Superior temporal gyrus (tissue), 1 donor: Measurements from ENCODE around the gene LRRC1.
A peak's percentile ranks its signal among the peaks of the same experiment; 100 is the strongest.
"Not testable (repeated sequence)": the region's sequence is repeated elsewhere in the genome, so short reads cannot be mapped to it uniquely, and the experiment has no call there.

Experiments
- DNase-seq: peaks from one replicate; pipeline ENCODE4 v3.0.0-alpha.2; 2016; ENCODE audit errors: extremely low spot score

The LRRC1 gene

GRCh38 chr6:53794720-53795339 lies at the start of gene LRRC1:
Gene LRRC1 (plus strand): TSS chr6:53795005. CDS start chr6:53795257, 252 bp downstream.
- DNase-seq, result peak; percentile 91

DNA sequence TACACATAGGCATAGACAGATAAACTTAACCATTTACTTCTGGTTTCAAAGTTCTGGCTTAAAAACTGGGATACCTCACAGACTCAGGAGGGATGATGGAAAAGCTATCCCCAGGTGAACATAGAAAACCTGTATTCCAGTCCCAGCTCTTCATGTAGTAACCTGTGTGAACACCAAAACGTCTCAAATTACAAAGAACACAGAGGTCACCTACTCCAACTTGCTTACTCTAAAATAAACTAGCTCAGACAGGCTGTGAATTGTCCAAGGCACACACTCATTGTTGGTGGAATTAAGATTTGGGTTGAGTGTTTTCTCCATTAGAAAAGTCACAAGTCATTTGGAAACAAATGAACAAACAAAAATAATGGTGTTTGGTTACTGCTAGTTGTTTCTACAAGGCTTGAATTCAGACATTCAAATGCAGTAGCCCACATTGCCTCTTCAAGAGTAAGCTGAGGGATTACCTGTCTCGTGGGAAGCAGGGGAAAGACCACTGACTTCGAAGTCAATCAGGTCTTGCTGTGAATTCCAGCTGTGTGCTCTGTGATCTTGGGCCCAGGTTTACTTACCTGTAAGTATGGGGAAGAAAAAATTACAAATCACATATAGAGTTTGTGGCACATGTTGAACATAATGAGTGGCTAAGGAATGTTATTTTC lies 48.2 kb upstream of the LRRC1 start:
- no peak for DNase-seq

- DNase-seq, result no peak
These were observed 44.7 kb upstream of the LRRC1 start for GRCh38 chr6:53750052-53750650.

- DNase-seq, result no peak
These were observed 43.4 kb upstream of the LRRC1 start for GRCh38 chr6:53751417-53751816.

GRCh38 chr6:53752440-53752839 lies 42.4 kb upstream of the LRRC1 start:
- no peak for DNase-seq

DNA sequence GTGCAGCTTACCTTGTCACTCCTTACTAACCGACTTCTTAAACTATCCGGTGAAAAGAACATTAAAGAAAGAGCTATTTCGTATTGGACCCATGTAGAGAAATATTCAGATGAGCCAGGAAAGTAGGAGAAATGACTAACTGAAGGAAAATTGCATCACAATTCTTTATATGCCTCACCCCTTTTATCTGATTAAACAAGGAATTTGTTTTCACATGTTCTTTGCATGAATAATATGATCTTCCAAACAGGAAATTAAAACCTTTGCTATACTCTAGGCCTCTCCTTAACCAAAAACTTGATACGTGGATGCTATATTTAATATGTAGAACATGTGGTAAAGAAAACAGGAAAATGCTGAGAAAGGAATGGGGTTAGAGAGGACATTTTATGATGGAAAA lies 41.9 kb upstream of the LRRC1 start:
- DNase-seq, result no peak

GRCh38 chr6:53754330-53754729 lies 40.5 kb upstream of the LRRC1 start:
- DNase-seq, result no peak

- DNase-seq, result no peak
These were observed 38.4 kb upstream of the LRRC1 start for GRCh38 chr6:53756396-53756795.

DNA sequence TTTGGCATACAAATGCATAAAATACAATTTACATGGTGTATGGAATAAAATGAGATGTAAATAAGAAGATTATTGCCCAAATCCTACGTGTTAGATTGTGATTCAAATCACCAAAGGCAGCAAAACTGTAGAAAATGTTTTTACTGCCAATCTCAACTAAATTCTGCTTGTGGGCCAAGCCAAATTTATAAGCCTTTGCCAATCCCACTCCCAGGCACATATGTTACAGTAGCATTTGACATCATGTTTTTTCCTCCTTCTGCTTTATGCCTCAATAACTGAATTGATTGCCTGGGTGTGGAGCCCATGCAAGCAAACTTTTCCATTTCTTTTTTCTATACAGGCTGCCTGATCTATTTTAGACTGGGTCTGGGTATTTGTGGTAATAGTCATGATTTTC lies 36.3 kb upstream of the LRRC1 start:
- no peak for DNase-seq

GRCh38 chr6:53761036-53761435 lies 33.8 kb upstream of the LRRC1 start:
- no peak for DNase-seq

GRCh38 chr6:53765270-53765669 lies 29.5 kb upstream of the LRRC1 start:
- no peak for DNase-seq

- no peak for DNase-seq
These were observed 27.9 kb upstream of the LRRC1 start for GRCh38 chr6:53766930-53767329.

- no peak for DNase-seq
These were observed 26.9 kb upstream of the LRRC1 start for GRCh38 chr6:53767941-53768340.

DNA sequence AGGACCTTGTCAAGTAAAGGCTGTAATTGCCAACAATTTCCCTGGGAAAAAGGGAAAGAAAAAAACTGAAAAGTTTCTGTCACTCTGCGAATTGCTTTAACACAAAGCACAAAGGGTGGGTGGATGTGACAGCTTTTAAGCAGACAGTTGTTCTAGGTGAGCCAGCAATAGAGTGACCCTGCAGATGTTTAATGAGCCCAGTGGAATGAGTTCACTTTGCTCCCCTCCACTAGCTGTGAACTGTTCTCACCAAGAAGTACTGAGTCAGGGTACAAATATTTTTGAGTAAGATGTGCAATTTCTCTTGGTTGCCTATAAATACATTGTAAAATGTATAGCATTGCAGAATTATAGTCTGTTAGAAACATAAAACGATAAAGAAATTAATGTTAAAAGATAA lies 26.2 kb upstream of the LRRC1 start:
- no peak for DNase-seq

- DNase-seq, result no peak
These were observed 24.0 kb upstream of the LRRC1 start for GRCh38 chr6:53770780-53771249.

DNA sequence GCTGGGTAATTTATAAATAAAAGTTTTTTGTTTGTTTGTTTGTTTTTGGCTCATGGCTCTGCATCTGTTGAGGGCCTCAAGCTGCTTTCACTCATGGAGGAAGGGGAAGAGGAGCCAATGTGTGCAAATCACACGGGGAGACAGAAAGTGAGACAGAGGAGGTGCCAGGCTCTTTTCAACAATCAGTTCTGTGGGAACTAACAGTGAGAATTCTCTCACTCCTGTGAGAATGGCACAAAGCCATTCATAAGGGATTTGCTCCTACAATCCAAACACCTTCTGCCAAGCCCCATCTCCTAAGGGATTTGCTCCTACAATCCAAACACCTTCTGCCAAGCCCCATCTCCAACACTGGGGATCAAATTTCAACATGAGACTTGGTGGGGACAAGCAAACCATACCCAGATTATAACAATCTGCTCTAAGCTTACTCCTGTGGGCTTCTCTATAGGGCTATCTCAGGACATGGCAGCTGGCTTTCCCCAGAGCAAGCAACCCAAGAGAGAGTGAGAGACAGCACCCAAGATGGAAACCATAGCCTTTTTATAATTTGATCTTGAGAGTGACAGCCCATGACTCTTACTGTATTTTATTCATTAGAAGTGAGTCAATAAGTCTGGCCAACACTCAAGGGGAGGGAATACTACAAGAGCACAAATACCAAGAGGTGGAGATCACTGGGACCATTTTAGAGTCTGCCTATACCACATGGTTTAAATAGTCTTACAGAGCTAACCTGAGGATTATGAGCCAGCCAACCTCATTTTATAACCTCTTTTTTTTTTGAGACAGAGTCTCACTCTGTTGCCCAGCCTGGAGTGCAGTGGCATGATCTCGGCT lies 22.8 kb upstream of the LRRC1 start:
- no peak for DNase-seq

GRCh38 chr6:53773044-53773696 lies 21.6 kb upstream of the LRRC1 start:
- no peak for DNase-seq

DNA sequence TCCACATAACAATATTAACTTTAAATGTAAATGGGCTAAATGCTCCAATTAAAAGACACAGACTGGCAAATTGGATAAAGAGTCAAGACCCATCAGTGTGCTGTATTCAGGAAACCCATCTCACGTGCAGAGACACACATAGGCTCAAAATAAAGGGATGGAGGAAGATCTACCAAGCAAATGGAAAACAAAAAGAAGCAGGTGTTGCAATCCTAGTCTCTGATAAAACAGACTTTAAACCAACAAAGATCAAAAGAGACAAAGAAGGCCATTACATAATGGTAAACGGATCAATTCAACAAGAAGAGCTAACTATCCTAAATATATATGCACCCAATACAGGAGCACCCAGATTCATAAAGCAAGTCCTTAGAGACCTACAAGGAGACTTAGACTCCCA lies 18.7 kb upstream of the LRRC1 start:
- not testable (repeated sequence) for DNase-seq

- not testable (repeated sequence) for DNase-seq
These were observed 9.8 kb upstream of the LRRC1 start for GRCh38 chr6:53784991-53785390.

GRCh38 chr6:53786832-53787231 lies 8.0 kb upstream of the LRRC1 start:
- no peak for DNase-seq

GRCh38 chr6:53790886-53791285 lies 3.9 kb upstream of the LRRC1 start:
- no peak for DNase-seq

DNA sequence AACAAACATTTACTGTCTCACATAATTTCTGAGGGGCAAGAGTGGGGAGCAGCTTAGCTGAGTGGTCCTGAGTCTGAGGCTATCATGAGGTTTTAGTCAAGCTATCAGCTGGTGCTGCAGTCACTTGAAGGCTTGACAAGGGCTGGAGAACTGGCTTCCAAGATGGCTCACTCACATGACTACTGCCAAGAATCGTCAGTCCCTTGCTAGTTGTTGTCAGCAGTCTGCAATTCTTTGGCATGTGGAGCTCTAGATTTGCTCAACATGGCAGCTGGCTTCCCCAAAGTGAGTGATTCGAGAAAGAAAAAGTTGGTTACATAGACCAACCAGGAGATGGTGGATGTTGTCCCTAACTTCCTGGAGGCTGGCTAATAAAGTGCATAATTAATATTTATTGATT lies 2.8 kb upstream of the LRRC1 start:
- DNase-seq, result no peak
